NCI-H226 (cell line): Measurements from ENCODE around the gene CLTA.
"Not testable (repeated sequence)": the region's sequence is repeated elsewhere in the genome, so short reads cannot be mapped to it uniquely, and the experiment has no call there.

Source experiments
- DNase-seq: peaks from one replicate; pipeline ENCODE4 v3.0.0-alpha.2; 2015

CLTA gene

GRCh38 chr9:36248061-36248460 lies 57.3 kb downstream of the CLTA start:
- DNase-seq: not testable (repeated sequence)

- no peak for DNase-seq
These were observed 58.5 kb downstream of the CLTA start for GRCh38 chr9:36249189-36249588.

- no peak for DNase-seq
These were observed 59.4 kb downstream of the CLTA start for GRCh38 chr9:36250079-36250478.

- no peak for DNase-seq
These were observed 60.7 kb downstream of the CLTA start for GRCh38 chr9:36251428-36251827.

GRCh38 chr9:36258208-36258995 lies 67.7 kb downstream of the CLTA start, which contains the start of gene GNE:
Gene GNE (minus strand): TSS chr9:36258448. CDS start chr9:36249355, 9,093 bp downstream.
- DNase-seq: peak; percentile 85

GRCh38 chr9:36258996-36259533 lies 68.3 kb downstream of the CLTA start:
- no peak for DNase-seq
